Measurements from ENCODE around the gene PDGFRB. TPM values are rescaled to one million over a fixed set of nuclear protein-coding genes. Genes with fewer than 3 reads are reported as not detected.
A peak's percentile ranks its signal among the peaks of the same experiment; 100 is the strongest.

PDGFRB gene
- total and polyA plus RNA-seq, 2 of the 8 experiments (the other 6 are each of a cell fraction or from before 2014, with no cell fraction given), result 4.2 to 13.7 TPM

DNA sequence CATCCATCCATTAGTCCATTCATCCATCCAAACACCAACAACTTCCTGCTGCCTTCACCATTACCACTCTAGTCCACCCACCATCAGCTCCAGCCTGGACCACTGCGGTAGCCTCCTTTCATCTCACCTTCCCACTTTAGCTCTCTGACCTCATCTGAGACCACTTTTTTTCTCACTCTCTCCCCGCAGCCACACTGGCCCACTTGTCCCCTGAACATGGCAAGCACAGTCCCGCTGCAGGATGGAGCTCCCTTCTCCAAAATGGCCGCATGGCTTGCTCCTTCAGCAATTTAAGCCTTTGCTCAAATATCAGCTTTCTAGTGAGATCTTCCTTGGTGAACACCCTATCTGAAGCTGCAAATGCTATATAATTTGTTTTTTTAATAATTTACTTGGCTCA lies 80.4 kb downstream of the PDGFRB start:
- no peak overlapping the region for H3K4ac ChIP-seq (replicated peaks; ENCODE audit: insufficient read length, low read depth, low read length)
- H3K27ac ChIP-seq (ENCODE audit: low read depth, low read length), result no peak overlapping the region
- H3K23me2 ChIP-seq (ENCODE audit: low read depth, low read length), result no peaks in the 10 kb centered on the region
- H3K27me3 ChIP-seq (replicated peaks in 1 of 4; ENCODE audit: control insufficient read depth in 3 of 4, extremely low read depth in 1 of 4, insufficient read depth in 3 of 4, low read length in 3 of 4), result no peaks in the 10 kb centered on the region
- no peak overlapping the region for H2BK5ac ChIP-seq (ENCODE audit: low read depth, low read length)
- ChIA-PET CTCF (ENCODE audit: partially characterized antibody) (interaction anchor here (0.7 to 4.8 kb wide), 26 partner anchors 8 to 276 kb away, joined by 3 to 20 read pairs (median 4); no protein-coding TSS in a partner anchor), POLR2A (ENCODE audit: partially characterized antibody) (interaction anchor here (1.0 kb wide), 1 partner anchor 13 kb away, joined by 6 read pairs; no protein-coding TSS in a partner anchor)
- no peaks in the 10 kb centered on the region for H3K79me1 ChIP-seq (ENCODE audit: low read depth, low read length)
- H3K23ac ChIP-seq (ENCODE audit: insufficient read length), result no peak overlapping the region
- no peak overlapping the region for H3K4me2 ChIP-seq (ENCODE audit: insufficient read depth in 1 of 2, low read depth in 2 of 2, low read length in 2 of 2)
- no peak overlapping the region for H4K8ac ChIP-seq (ENCODE audit: extremely low read depth, insufficient read depth, low read length)
- H3K14ac ChIP-seq (ENCODE audit: insufficient read length), result no peak overlapping the region
- H3K79me2 ChIP-seq (ENCODE audit: control insufficient read depth in 1 of 2, insufficient read depth in 2 of 2, low read length in 2 of 2), result no peaks in the 10 kb centered on the region
- H3K9ac ChIP-seq (replicated peaks in 1 of 4; ENCODE audit: extremely low read depth in 1 of 4, low read depth in 3 of 4, low read length in 3 of 4), result no peak overlapping the region
- no peaks in the 10 kb centered on the region for H3K9me3 ChIP-seq (ENCODE audit: insufficient read depth in 2 of 2, low read depth in 1 of 2, low read length in 1 of 2)
- H3K36me3 ChIP-seq (ENCODE audit: control insufficient read depth in 2 of 4, insufficient read depth in 4 of 4, low read length in 3 of 4), result no peaks in the 10 kb centered on the region
- no peaks in the 10 kb centered on the region for H4K20me1 ChIP-seq (replicated peaks in 1 of 2; ENCODE audit: control insufficient read depth in 1 of 2, insufficient read depth in 2 of 2, low read length in 2 of 2)
- H2AK5ac ChIP-seq (ENCODE audit: low read depth, low read length), result no peak overlapping the region
- H3K18ac ChIP-seq (ENCODE audit: extremely low read depth, low read length), result no peak overlapping the region
- H2BK20ac ChIP-seq (ENCODE audit: low read length), result no peak overlapping the region
- FAIRE-seq (no peak), DNase-seq (ENCODE audit: low read depth in 1 of 2, low spot score in 2 of 2) (peak in 1 of 2 experiments; percentile 8)
- H4K5ac ChIP-seq (ENCODE audit: insufficient read length, low read depth, low read length), result no peak overlapping the region
- H3K4me3 ChIP-seq (ENCODE audit: extremely low read depth in 1 of 4, insufficient read depth in 2 of 4, low read depth in 3 of 4, low read length in 4 of 4), result no peak overlapping the region
- no peak overlapping the region for H2AFZ ChIP-seq (ENCODE audit: low read length)
- no peak overlapping the region for H2BK12ac ChIP-seq (ENCODE audit: low read depth, low read length)
- H4K91ac ChIP-seq (replicated peaks; ENCODE audit: insufficient read length, low read length), result no peak overlapping the region
- H2BK15ac ChIP-seq (ENCODE audit: low read length), result no peak overlapping the region
- no peaks in the 10 kb centered on the region for H3K4me1 ChIP-seq (replicated peaks in 1 of 4; ENCODE audit: control insufficient read depth in 3 of 4, insufficient read depth in 4 of 4, low read length in 3 of 4)
- no peak overlapping the region for H2BK120ac ChIP-seq (replicated peaks; ENCODE audit: low read depth, low read length)
- no peak overlapping the region for H3K56ac ChIP-seq (replicated peaks; ENCODE audit: insufficient read length, low read depth, low read length)
- WGBS, 2 experiments (ENCODE audit: extremely low coverage in 1 of 2, insufficient coverage in 1 of 2, insufficient read length in 1 of 2, insufficient replicate concordance in 2 of 2, low coverage in 1 of 2, low lambda C conversion rate in 2 of 2, missing lambda C conversion rate in 1 of 2), result 66% methylated on average over 4 of the region's 4 CpGs; no CpG with 5 or more reads in 1 of the 2 experiments
- TF ChIP-seq CREB1 (IDR thresholded peaks at IDR 0.05) (no peak), HDAC6 (IDR thresholded peaks at IDR 0.05; ENCODE audit: low read depth, low read length) (no peak), JUN (IDR thresholded peaks at IDR 0.05; ENCODE audit: low read depth, low read length) (no peak), SIX5 (IDR thresholded peaks at IDR 0.05; ENCODE audit: low read depth, low read length) (no peak), SP4 (IDR thresholded peaks at IDR 0.05; ENCODE audit: low read length) (no peak), JUND (IDR thresholded peaks at IDR 0.05; ENCODE audit: low read length) (no peak), KDM4A (IDR thresholded peaks at IDR 0.05; ENCODE audit: low read depth, low read length, severe bottlenecking) (no peak), SIN3A (conservative IDR thresholded peaks at IDR 0.05 in 1 of 2, IDR thresholded peaks at IDR 0.05 in 1 of 2; ENCODE audit: low read depth in 1 of 2, low read length in 2 of 2) (no peak), CEBPB (IDR thresholded peaks at IDR 0.05; ENCODE audit: low read depth, low read length) (no peak), SP2 (IDR thresholded peaks at IDR 0.05; ENCODE audit: low read length) (no peak), BRCA1 (IDR thresholded peaks at IDR 0.05; ENCODE audit: low read depth, low read length) (no peak), FOSL1 (IDR thresholded peaks at IDR 0.05; ENCODE audit: insufficient read depth, low read depth, low read length) (no peak), CHD1 (IDR thresholded peaks at IDR 0.05; ENCODE audit: low read depth, low read length) (no peak)
- TF ChIP-seq, protein P1, sequence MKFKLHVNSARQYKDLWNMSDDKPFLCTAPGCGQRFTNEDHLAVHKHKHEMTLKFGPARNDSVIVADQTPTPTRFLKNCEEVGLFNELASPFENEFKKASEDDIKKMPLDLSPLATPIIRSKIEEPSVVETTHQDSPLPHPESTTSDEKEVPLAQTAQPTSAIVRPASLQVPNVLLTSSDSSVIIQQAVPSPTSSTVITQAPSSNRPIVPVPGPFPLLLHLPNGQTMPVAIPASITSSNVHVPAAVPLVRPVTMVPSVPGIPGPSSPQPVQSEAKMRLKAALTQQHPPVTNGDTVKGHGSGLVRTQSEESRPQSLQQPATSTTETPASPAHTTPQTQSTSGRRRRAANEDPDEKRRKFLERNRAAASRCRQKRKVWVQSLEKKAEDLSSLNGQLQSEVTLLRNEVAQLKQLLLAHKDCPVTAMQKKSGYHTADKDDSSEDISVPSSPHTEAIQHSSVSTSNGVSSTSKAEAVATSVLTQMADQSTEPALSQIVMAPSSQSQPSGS (IDR thresholded peaks at IDR 0.05; ENCODE audit: low read length), result no peak

Data from H1 (cell line).